Measurements from ENCODE around the gene FOXP1.

GRCh38 chr3:71432044-71432975, 151.2 kb downstream of the FOXP1 start:
- TF ChIP-seq STAT5B (CRISPR knock-in tag; IDR thresholded peaks at IDR 0.05) = no peak
- no peak for TF ChIP-seq CTCF (CRISPR knock-in tag; IDR thresholded peaks at IDR 0.05)
- no peak for TF ChIP-seq HDAC1 (CRISPR knock-in tag; IDR thresholded peaks at IDR 0.05)
